H1 (cell line): ENCODE measurements around the gene SPAG16. TPM values are rescaled to one million over a fixed set of nuclear protein-coding genes. Genes with fewer than 3 reads are reported as not detected.
A peak's percentile ranks its signal among the peaks of the same experiment; 100 is the strongest.

Experiments used
- CTCF ChIA-PET: fragments of 300-600 bp; sonication (Branson Sonifier 250); formaldehyde crosslinking; loops from one replicate; lab custom pipeline; 2021; ENCODE audit not compliant: partially characterized antibody; lab: Charles Lee
- POLR2A ChIA-PET: fragments of 300-600 bp; sonication (Branson Sonifier 250); formaldehyde crosslinking; loops from one replicate; lab custom pipeline; 2021; ENCODE audit warnings: inconsistent platforms; ENCODE audit not compliant: partially characterized antibody; lab: Charles Lee
- DNase-seq, 2 experiments: peaks; one replicate each; pipeline versions ENCODE4 v3.0.0 to v3.0.0-alpha.2; 2010 to 2022; ENCODE audit warnings: low spot score in 2 of 2, low read depth in 1 of 2, mixed read lengths in 1 of 2
- FAIRE-seq: peaks from 2 replicates; lab custom pipeline; 2011; peaks lifted over from hg19 to GRCh38; lab: Jason Lieb, UNC
- H2AFZ ChIP-seq: 2 replicates; pipeline ENCODE4 v1.8.1; 2012; ENCODE audit warnings: low read length, inconsistent platforms
- H2AK5ac ChIP-seq: 2 replicates; pipeline ENCODE4 v1.6.1; 2013; ENCODE audit warnings: low read depth, low read length
- H2BK120ac ChIP-seq: replicated peaks from 2 replicates; pipeline ENCODE3; 2013; ENCODE audit warnings: low read depth, low read length, inconsistent platforms
- H2BK12ac ChIP-seq: 2 replicates; pipeline ENCODE4 v1.6.1; 2013; ENCODE audit warnings: low read depth, low read length
- H2BK15ac ChIP-seq: 2 replicates; pipeline ENCODE4 v1.6.1; 2013; ENCODE audit warnings: low read length
- H2BK20ac ChIP-seq: 2 replicates; pipeline ENCODE4 v1.6.1; 2013; ENCODE audit warnings: low read length
- H2BK5ac ChIP-seq: 2 replicates; pipeline ENCODE4 v1.6.1; 2013; ENCODE audit warnings: low read depth, low read length
- H3K14ac ChIP-seq: 2 replicates; pipeline ENCODE4 v1.6.1; 2013; ENCODE audit warnings: inconsistent platforms; ENCODE audit not compliant: insufficient read length
- H3K18ac ChIP-seq: 2 replicates; pipeline ENCODE4 v1.6.1; 2013; ENCODE audit warnings: low read length; ENCODE audit errors: extremely low read depth
- H3K23ac ChIP-seq: 2 replicates; pipeline ENCODE4 v1.6.1; 2013; ENCODE audit warnings: inconsistent platforms; ENCODE audit not compliant: insufficient read length
- H3K23me2 ChIP-seq: 2 replicates; pipeline ENCODE4 v1.6.1; 2013; ENCODE audit warnings: low read depth, low read length
- H3K27ac ChIP-seq: 2 replicates; pipeline ENCODE4 v1.6.1; 2011; ENCODE audit warnings: low read depth, low read length, inconsistent platforms
- H3K27me3 ChIP-seq, 4 experiments: replicated peaks in 1 of 4; 1 replicate in 1 of 4; 2 replicates in 3 of 4; pipeline versions ENCODE4 v1.6.1 to v1.8.1; 2011 to 2013; ENCODE audit warnings: low read length in 3 of 4, mild to moderate bottlenecking in 3 of 4, inconsistent platforms in 2 of 4, mixed read lengths in 2 of 4, moderate library complexity in 1 of 4; ENCODE audit not compliant: control insufficient read depth in 3 of 4, insufficient read depth in 3 of 4; ENCODE audit errors: extremely low read depth in 1 of 4
- H3K36me3 ChIP-seq, 4 experiments: 2 replicates each; pipeline versions ENCODE4 v1.6.1 to v1.8.1; 2011 to 2013; ENCODE audit warnings: mild to moderate bottlenecking in 4 of 4, low read length in 3 of 4, moderate library complexity in 2 of 4, control low read depth in 1 of 4, inconsistent platforms in 1 of 4; ENCODE audit not compliant: insufficient read depth in 4 of 4, control insufficient read depth in 2 of 4
- H3K4ac ChIP-seq: replicated peaks from 2 replicates; pipeline ENCODE3; 2013; ENCODE audit warnings: low read length, low read depth, mixed read lengths, inconsistent platforms; ENCODE audit not compliant: insufficient read length
- H3K4me1 ChIP-seq, 4 experiments: replicated peaks in 1 of 4; 1 replicate in 1 of 4; 2 replicates in 3 of 4; pipeline versions ENCODE4 v1.6.1 to v1.8.1; 2011 to 2013; ENCODE audit warnings: low read length in 3 of 4, inconsistent platforms in 2 of 4, mixed read lengths in 1 of 4; ENCODE audit not compliant: insufficient read depth in 4 of 4, control insufficient read depth in 3 of 4
- H3K4me2 ChIP-seq, 2 experiments: 2 replicates each; pipeline versions ENCODE4 v1.6.1 to v1.8.1; 2011 to 2013; ENCODE audit warnings: low read depth in 2 of 2, low read length in 2 of 2, control low read depth in 1 of 2, inconsistent platforms in 1 of 2, mild to moderate bottlenecking in 1 of 2; ENCODE audit not compliant: insufficient read depth in 1 of 2
- H3K4me3 ChIP-seq, 4 experiments: fragments of 200-600, 300-600 bp in 1 of 4; sonication (generic), shearing (Covaris generic), sonication (Bioruptor Twin) in 1 of 4; 2 replicates each; pipeline versions ENCODE4 v1.5.1 to v1.8.1; 2011 to 2016; ENCODE audit warnings: low read length in 4 of 4, low read depth in 3 of 4, control low read depth in 2 of 4, inconsistent platforms in 2 of 4, mild to moderate bottlenecking in 2 of 4, mixed read lengths in 1 of 4, moderate library complexity in 1 of 4; ENCODE audit not compliant: insufficient read depth in 2 of 4; ENCODE audit errors: extremely low read depth in 1 of 4
- H3K56ac ChIP-seq: replicated peaks from 2 replicates; pipeline ENCODE3; 2013; ENCODE audit warnings: low read depth, mild to moderate bottlenecking, mixed read lengths, low read length, inconsistent platforms; ENCODE audit not compliant: insufficient read length
- H3K79me1 ChIP-seq: 2 replicates; pipeline ENCODE4 v1.6.1; 2013; ENCODE audit warnings: low read depth, low read length, control low read depth
- H3K79me2 ChIP-seq, 2 experiments: 2 replicates each; pipeline versions ENCODE4 v1.6.1 to v1.8.1; 2012 to 2013; ENCODE audit warnings: low read length in 2 of 2, mild to moderate bottlenecking in 2 of 2, inconsistent platforms in 1 of 2; ENCODE audit not compliant: insufficient read depth in 2 of 2, control insufficient read depth in 1 of 2
- H3K9ac ChIP-seq, 4 experiments: replicated peaks in 1 of 4; 1 replicate in 1 of 4; 2 replicates in 3 of 4; pipeline versions ENCODE4 v1.6.1 to v1.8.1; 2011 to 2013; ENCODE audit warnings: low read depth in 3 of 4, low read length in 3 of 4, control low read depth in 2 of 4, mild to moderate bottlenecking in 2 of 4, moderate library complexity in 2 of 4, inconsistent platforms in 1 of 4; ENCODE audit errors: extremely low read depth in 1 of 4
- H3K9me3 ChIP-seq, 2 experiments: 2 replicates each; pipeline versions ENCODE4 v1.6.1 to v1.8.1; 2012 to 2013; ENCODE audit warnings: mild to moderate bottlenecking in 2 of 2, moderate library complexity in 2 of 2, control low read depth in 1 of 2, inconsistent platforms in 1 of 2, low read depth in 1 of 2, low read length in 1 of 2, mixed read lengths in 1 of 2; ENCODE audit not compliant: insufficient read depth in 2 of 2
- H4K20me1 ChIP-seq, 2 experiments: replicated peaks in 1 of 2; 2 replicates each; pipeline versions ENCODE3 to v1.8.1; 2011 to 2013; ENCODE audit warnings: inconsistent platforms in 2 of 2, low read length in 2 of 2, mild to moderate bottlenecking in 1 of 2; ENCODE audit not compliant: insufficient read depth in 2 of 2, control insufficient read depth in 1 of 2
- H4K5ac ChIP-seq: 2 replicates; pipeline ENCODE4 v1.6.1; 2013; ENCODE audit warnings: low read length, low read depth, mixed read lengths, inconsistent platforms; ENCODE audit not compliant: insufficient read length
- H4K8ac ChIP-seq: 2 replicates; pipeline ENCODE4 v1.8.0; 2013; ENCODE audit warnings: mild to moderate bottlenecking, moderate library complexity, low read length, inconsistent platforms; ENCODE audit not compliant: insufficient read depth; ENCODE audit errors: extremely low read depth
- H4K91ac ChIP-seq: replicated peaks from 2 replicates; pipeline ENCODE3; 2013; ENCODE audit warnings: low read length, mixed read lengths, inconsistent platforms; ENCODE audit not compliant: insufficient read length
- CBX5 ChIP-seq: fragments of 300-800, 300-1000 bp; sonication (generic); IDR thresholded peaks from 2 replicates; pipeline ENCODE4 v1.7.1; 2016; ENCODE audit warnings: antibody characterized with exemption, low read length, low read depth
- CHD1 ChIP-seq: IDR thresholded peaks from 2 replicates; pipeline ENCODE4 v1.6.1; 2012; ENCODE audit warnings: low read depth, low read length, improper control_type of control experiment
- CHD2 ChIP-seq: IDR thresholded peaks from 2 replicates; pipeline ENCODE4 v1.6.1; 2012; ENCODE audit warnings: low read length, improper control_type of control experiment
- NRF1 ChIP-seq: IDR thresholded peaks from 2 replicates; pipeline ENCODE4 v1.6.1; 2011; ENCODE audit warnings: mild to moderate bottlenecking, low read depth, low read length, improper control_type of control experiment
- TCF12 ChIP-seq: IDR thresholded peaks from 2 replicates; pipeline ENCODE4 v1.6.1; 2011; ENCODE audit warnings: low read depth, mild to moderate bottlenecking, low read length
- WGBS, 2 experiments: shearing (Covaris generic) in 1 of 2; methylation state at CpG; one replicate each; pipeline versions ENCODE4 v1.1.6 to v1.1.7; 2013 to 2015; ENCODE audit warnings: low lambda C conversion rate in 2 of 2, mixed read lengths in 2 of 2, inconsistent platforms in 1 of 2, low coverage in 1 of 2, missing lambda C conversion rate in 1 of 2; ENCODE audit not compliant: insufficient replicate concordance in 2 of 2, insufficient coverage in 1 of 2, insufficient read length in 1 of 2; ENCODE audit errors: extremely low coverage in 1 of 2, missing lambda C conversion rate in 1 of 2; 5-methylcytosine and 5-hydroxymethylcytosine counted together
- polyA plus RNA-seq, 7 experiments: library from polyadenylated mRNA; depleted of rRNA in 3 of 7; stranded (reverse) in 5 of 7; unstranded in 2 of 7; fragments of >200 nt in 5 of 7; fragments of 200-250 nt in 2 of 7; gene quantifications; 1 replicate in 5 of 7; 2 replicates in 1 of 7; 4 replicates in 1 of 7; pipeline versions ENCODE4 v1.2.1 to v1.2.3, GENCODE V29; 2011 to 2013; ENCODE audit warnings: missing spikeins in 2 of 7, mixed read lengths in 2 of 7
- total RNA-seq: library from RNA; stranded (reverse); fragmentation: NEBNext Ultra II Directional; extraction: Animal tissue kit (Norgen Biotek cat#: 25700); gene quantifications from 2 replicates; pipeline ENCODE4 v1.2.1, GENCODE V29; 2021
- TF ChIP-seq, protein P1 (sequence below): IDR thresholded peaks from 2 replicates; pipeline ENCODE4 v1.6.1; 2012; ENCODE audit warnings: low read length, inconsistent platforms

SPAG16 gene
- total and polyA plus RNA-seq, 2 of the 8 experiments (the other 6 are each of a cell fraction or from before 2014, with no cell fraction given) = 6.0 to 14.9 TPM

DNA sequence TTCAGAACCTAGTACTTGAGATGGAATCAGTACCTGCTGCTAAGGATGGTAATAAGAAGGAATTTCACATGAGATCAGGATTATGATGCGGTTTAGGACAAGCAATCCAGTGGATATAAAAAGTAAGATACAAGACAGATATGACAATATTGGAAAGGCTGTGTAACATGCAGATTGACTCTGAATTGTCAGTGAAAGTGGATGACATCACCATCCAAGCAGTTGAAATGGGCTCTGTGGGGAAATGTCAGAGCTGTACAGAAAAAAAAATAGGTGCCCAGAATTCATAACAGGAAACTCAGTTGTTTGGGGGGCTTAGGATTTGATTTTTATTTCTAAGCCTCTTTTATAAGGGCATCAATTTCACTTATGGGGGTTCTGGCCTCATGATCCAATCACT lies 438.3 kb downstream of the SPAG16 start:
- Histone ChIP-seq H3K4me2 (no peak overlapping the region), H2BK15ac (no peak overlapping the region), H2AK5ac (no peak overlapping the region; the same call in 1 of the 2 replicates), H3K23me2 (no peaks in the 10 kb centered on the region), H3K27ac (no peak overlapping the region), H3K36me3 (no peaks in the 10 kb centered on the region), H4K91ac (peak overlapping the region; percentile 80), H3K4ac (no peak overlapping the region), H3K9me3 (no peaks in the 10 kb centered on the region; a peak in 1 of 4 replicates), H2BK12ac (no peak overlapping the region), H4K5ac (no peak overlapping the region), H3K79me2 (no peaks in the 10 kb centered on the region), H3K4me1 (peaks cover 0 to 7% (median 2%) of the 10 kb centered on the region in 4 experiments; a peak in 3 of 7 replicates), H2AFZ (no peak overlapping the region), H4K20me1 (no peaks in the 10 kb centered on the region), H2BK5ac (no peak overlapping the region), H4K8ac (no peak overlapping the region), H3K27me3 (no peaks in the 10 kb centered on the region), H3K56ac (no peak overlapping the region), H3K14ac (no peak overlapping the region), H2BK20ac (peak overlapping the region; percentile 72; the same call in 1 of the 2 replicates), H3K79me1 (no peaks in the 10 kb centered on the region), H3K23ac (no peak overlapping the region), H3K9ac (no peak overlapping the region), H3K18ac (no peak overlapping the region), H3K4me3 (no peak overlapping the region), H2BK120ac (no peak overlapping the region)
- DNase-seq = no peak
- POLR2A ChIA-PET = no interaction called here
- 87% methylated on average over 1 of the region's 1 CpG; no CpG with 5 or more reads in 1 of the 2 experiments for WGBS, 2 experiments
- no peak for FAIRE-seq
- no peak for TF ChIP-seq CBX5
- TF ChIP-seq CHD2 = no peak
- TF ChIP-seq CHD1 = no peak
- no peak for TF ChIP-seq NRF1
- TF ChIP-seq TCF12 = no peak
- TF ChIP-seq, protein P1, sequence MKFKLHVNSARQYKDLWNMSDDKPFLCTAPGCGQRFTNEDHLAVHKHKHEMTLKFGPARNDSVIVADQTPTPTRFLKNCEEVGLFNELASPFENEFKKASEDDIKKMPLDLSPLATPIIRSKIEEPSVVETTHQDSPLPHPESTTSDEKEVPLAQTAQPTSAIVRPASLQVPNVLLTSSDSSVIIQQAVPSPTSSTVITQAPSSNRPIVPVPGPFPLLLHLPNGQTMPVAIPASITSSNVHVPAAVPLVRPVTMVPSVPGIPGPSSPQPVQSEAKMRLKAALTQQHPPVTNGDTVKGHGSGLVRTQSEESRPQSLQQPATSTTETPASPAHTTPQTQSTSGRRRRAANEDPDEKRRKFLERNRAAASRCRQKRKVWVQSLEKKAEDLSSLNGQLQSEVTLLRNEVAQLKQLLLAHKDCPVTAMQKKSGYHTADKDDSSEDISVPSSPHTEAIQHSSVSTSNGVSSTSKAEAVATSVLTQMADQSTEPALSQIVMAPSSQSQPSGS = no peak
- CTCF ChIA-PET = interaction anchor here (1.1 to 1.6 kb wide), 2 partner anchors 44 to 910 kb away, joined by 3 to 4 read pairs; no protein-coding TSS in a partner anchor
